Measurements from ENCODE around the gene TYMP.
"Not testable (repeated sequence)": the region's sequence is repeated elsewhere in the genome, so short reads cannot be mapped to it uniquely, and the experiment has no call there.

TYMP gene

GRCh38 chr22:50537765-50538164 is 8.0 kb upstream of the TYMP start:
- no peak for DNase-seq (ENCODE audit: low spot score)

GRCh38 chr22:50536226-50536625 is 6.4 kb upstream of the TYMP start:
- DNase-seq (ENCODE audit: low spot score) = no peak

- DNase-seq (ENCODE audit: low spot score) = no peak
Observed at GRCh38 chr22:50535113-50535512, 5.3 kb upstream of the TYMP start.

GRCh38 chr22:50533856-50534711 is 4.3 kb upstream of the TYMP start:
- DNase-seq (ENCODE audit: low spot score) = not testable (repeated sequence)

- DNase-seq (ENCODE audit: low spot score) = no peak
Observed at GRCh38 chr22:50532824-50533796, 3.3 kb upstream of the TYMP start.

- peak; percentile 74 for DNase-seq (ENCODE audit: low spot score)
Observed at GRCh38 chr22:50531962-50532674, 2.3 kb upstream of the TYMP start.

GRCh38 chr22:50531546-50531961 is 1.7 kb upstream of the TYMP start:
- DNase-seq (ENCODE audit: low spot score) = no peak

- DNase-seq (ENCODE audit: low spot score) = peak; percentile 78
Observed at GRCh38 chr22:50530877-50531545, 1.2 kb upstream of the TYMP start.

- no peak for DNase-seq (ENCODE audit: low spot score)
Observed at GRCh38 chr22:50530580-50530876, 716 bp upstream of the TYMP start.

GRCh38 chr22:50529416-50529896 is 356 bp downstream of the TYMP start:
- no peak for DNase-seq (ENCODE audit: low spot score)

GRCh38 chr22:50528682-50529415 is 963 bp downstream of the TYMP start:
- no peak for DNase-seq (ENCODE audit: low spot score)

GRCh38 chr22:50527921-50528681 is 1.7 kb downstream of the TYMP start:
- no peak for DNase-seq (ENCODE audit: low spot score)

GRCh38 chr22:50526834-50527801 is 2.7 kb downstream of the TYMP start:
- no peak for DNase-seq (ENCODE audit: low spot score)

- peak; percentile 86 for DNase-seq (ENCODE audit: low spot score)
Observed at GRCh38 chr22:50526108-50526833, 3.5 kb downstream of the TYMP start.

GRCh38 chr22:50525858-50526107 is 4.0 kb downstream of the TYMP start:
- DNase-seq (ENCODE audit: low spot score) = no peak

- peak; percentile 99 for DNase-seq (ENCODE audit: low spot score)
Observed at GRCh38 chr22:50525104-50525857, 4.5 kb downstream of the TYMP start, which contains the start of gene SCO2. Gene SCO2 (minus strand): TSS chr22:50525598. CDS start chr22:50524411, 1,187 bp downstream.

- no peak for DNase-seq (ENCODE audit: low spot score)
Observed at GRCh38 chr22:50524676-50525103, 5.1 kb downstream of the TYMP start.

All from ecto neural progenitor cell (in vitro differentiated cells).